ENCODE data around the gene ECM1. TPM values are rescaled to one million over a fixed set of nuclear protein-coding genes. Genes with fewer than 3 reads are reported as not detected.

ECM1 gene
- total RNA-seq: 7.2 and 7.3 TPM in 2 replicates
- 16.6 and 20.5 TPM in 2 replicates for polyA plus RNA-seq
- polyA plus RNA-seq (2011; cell fraction: cytosol; rRNA removed): 8.3 and 10.8 TPM in 2 replicates
- 12.9 and 14.6 TPM in 2 replicates for polyA plus RNA-seq (2011; cell fraction: nucleus; rRNA removed)
- polyA plus RNA-seq (2012): 8.8 and 12.4 TPM in 2 replicates
- polyA minus RNA-seq: 7.0 and 10.2 TPM in 2 replicates
- 3.7 TPM for polyA minus RNA-seq (2011; cell fraction: cytosol; rRNA and poly(A)+ RNA removed)
- polyA minus RNA-seq (2011; cell fraction: nucleus; rRNA and poly(A)+ RNA removed): 2.5 and 2.9 TPM in 2 replicates
- Bru-seq, nascent RNA: percentile 36 among the genes with signal in this experiment
- percentile 47 among the genes with signal in this experiment for BruChase-seq, experiment 1, labeled RNA remaining after a 6-hour chase
- percentile 32 among the genes with signal in this experiment for BruChase-seq, experiment 2, labeled RNA remaining after a 2-hour chase
- long read RNA-seq, transcript ECM1-202 (10 exons, 2,070 nt): major isoform, 10 of 15 reads
- long read RNA-seq, partial matches to known transcripts: 4 of 15 reads
- long read RNA-seq, other reads (novel, unspliced or antisense): 1 of 15 reads

- CTCF ChIA-PET: interaction anchor here (1.0 to 3.1 kb wide), 4 partner anchors 8 to 52 kb away, joined by 3 to 20 read pairs (median 6); partner anchors contain the start of gene FALEC
- no peaks in the 10 kb centered on the region for H4K20me1 ChIP-seq (replicated peaks; ENCODE audit: control insufficient read depth, extremely low read depth, insufficient read depth, low read length)
- peak within 1 kb of the TSS; percentile 34 for H3K27ac ChIP-seq (ENCODE audit: insufficient read depth, low read depth, low read length)
- peak; percentile 99 for FAIRE-seq
- intact Hi-C loops (cut with micrococcal nuclease) (loop anchor here (1.0 kb wide), 1 partner anchor 21 kb away; the partner anchor contains the start of gene TARS2), dilution Hi-C loops (cut with MboI; ENCODE audit: extremely low pct_ligation_motif_present, low sequenced_read_pairs) (no loop called here)
- BruUV-seq (replicated peaks): TSS peak; percentile 56
- no peaks in the 10 kb centered on the region for H3K9me3 ChIP-seq (replicated peaks; ENCODE audit: control insufficient read depth, insufficient read depth, low read length)
- peak; percentile 71 for DNase-seq (ENCODE audit: low read depth, low spot score)
- peak within 1 kb of the TSS; percentile 5 for H3K9ac ChIP-seq (replicated peaks; ENCODE audit: extremely low read depth, insufficient read depth, low read length)
- no peak within 1 kb of the TSS for H3K4me3 ChIP-seq (replicated peaks in 1 of 3; ENCODE audit: insufficient read depth in 1 of 3, low read depth in 1 of 3, low read length in 3 of 3)
- no peaks in the 10 kb centered on the region for H3K79me2 ChIP-seq (ENCODE audit: control insufficient read depth, insufficient read depth, low read length)
- peak within 1 kb of the TSS; percentile 66 for H2AFZ ChIP-seq (ENCODE audit: low read depth, low read length)
- POLR2A ChIA-PET: interaction anchor here (0.6 to 1.2 kb wide), 2 partner anchors 8 to 599 kb away, joined by 4 read pairs; partner anchors contain the start of gene FALEC
- H3K4me1 ChIP-seq (ENCODE audit: control insufficient read depth, extremely low read depth, insufficient read depth, low read length): peaks cover 10% of the 10 kb centered on the region
- H3K9me1 ChIP-seq (replicated peaks; ENCODE audit: control insufficient read depth, extremely low read depth, insufficient read depth, low read length): no peaks in the 10 kb centered on the region
- H3K36me3 ChIP-seq (ENCODE audit: control insufficient read depth in 2 of 2, extremely low read depth in 1 of 2, insufficient read depth in 2 of 2, low read length in 2 of 2): peaks cover 0 to 12% of the 10 kb centered on the region in 2 experiments
- no peaks in the 10 kb centered on the region for H3K27me3 ChIP-seq (ENCODE audit: control insufficient read depth in 2 of 2, insufficient read depth in 2 of 2, low read length in 2 of 2)
- H3K4me2 ChIP-seq (ENCODE audit: insufficient read depth, low read length): peak within 1 kb of the TSS; percentile 15
- TF ChIP-seq EZH2 (IDR thresholded peaks at IDR 0.05; ENCODE audit: borderline replicate concordance, low read depth, low read length, severe bottlenecking): no peak
- no peak for TF ChIP-seq POLR2A (IDR thresholded peaks at IDR 0.05; ENCODE audit: low read depth, low read length)
- no peak for TF ChIP-seq CTCF (IDR thresholded peaks at IDR 0.05; ENCODE audit: extremely low read depth in 1 of 2, insufficient read depth in 1 of 2, low read depth in 1 of 2, low read length in 2 of 2)
- TF ChIP-seq FOS (IDR thresholded peaks at IDR 0.05; ENCODE audit: borderline replicate concordance, insufficient read depth, low read length): peak; percentile 86
- TF ChIP-seq JUN (IDR thresholded peaks at IDR 0.05; ENCODE audit: borderline replicate concordance, insufficient read depth, insufficient read length, low read depth): peak; percentile 54
- no peak for TF ChIP-seq GATA2 (IDR thresholded peaks at IDR 0.05; ENCODE audit: insufficient read depth, insufficient read length, low read depth, low read length)
- peak; percentile 23 for TF ChIP-seq POLR2AphosphoS5 (IDR thresholded peaks at IDR 0.05; ENCODE audit: insufficient read depth, low read depth, low read length)
- no peak for TF ChIP-seq MAX (IDR thresholded peaks at IDR 0.05; ENCODE audit: insufficient read depth, insufficient read length)
- TF ChIP-seq MYC (IDR thresholded peaks at IDR 0.05; ENCODE audit: low read depth, low read length): no peak
These were observed at the start of gene ECM1 for GRCh38 chr1:150507912-150508864. TSS of gene ECM1 (plus strand) at chr1:150508109. CDS start at chr1:150508210, 101 bp downstream.
